Non-pigmented ciliary epithelial cell (primary cell): ENCODE data around the gene PSPH.
"Not testable (repeated sequence)": the region's sequence is repeated elsewhere in the genome, so short reads cannot be mapped to it uniquely, and the experiment has no call there.

Source experiments
- DNase-seq: peaks from one replicate; pipeline ENCODE4 v3.0.0-alpha.2; 2010; ENCODE audit warnings: low read depth

PSPH gene

DNA sequence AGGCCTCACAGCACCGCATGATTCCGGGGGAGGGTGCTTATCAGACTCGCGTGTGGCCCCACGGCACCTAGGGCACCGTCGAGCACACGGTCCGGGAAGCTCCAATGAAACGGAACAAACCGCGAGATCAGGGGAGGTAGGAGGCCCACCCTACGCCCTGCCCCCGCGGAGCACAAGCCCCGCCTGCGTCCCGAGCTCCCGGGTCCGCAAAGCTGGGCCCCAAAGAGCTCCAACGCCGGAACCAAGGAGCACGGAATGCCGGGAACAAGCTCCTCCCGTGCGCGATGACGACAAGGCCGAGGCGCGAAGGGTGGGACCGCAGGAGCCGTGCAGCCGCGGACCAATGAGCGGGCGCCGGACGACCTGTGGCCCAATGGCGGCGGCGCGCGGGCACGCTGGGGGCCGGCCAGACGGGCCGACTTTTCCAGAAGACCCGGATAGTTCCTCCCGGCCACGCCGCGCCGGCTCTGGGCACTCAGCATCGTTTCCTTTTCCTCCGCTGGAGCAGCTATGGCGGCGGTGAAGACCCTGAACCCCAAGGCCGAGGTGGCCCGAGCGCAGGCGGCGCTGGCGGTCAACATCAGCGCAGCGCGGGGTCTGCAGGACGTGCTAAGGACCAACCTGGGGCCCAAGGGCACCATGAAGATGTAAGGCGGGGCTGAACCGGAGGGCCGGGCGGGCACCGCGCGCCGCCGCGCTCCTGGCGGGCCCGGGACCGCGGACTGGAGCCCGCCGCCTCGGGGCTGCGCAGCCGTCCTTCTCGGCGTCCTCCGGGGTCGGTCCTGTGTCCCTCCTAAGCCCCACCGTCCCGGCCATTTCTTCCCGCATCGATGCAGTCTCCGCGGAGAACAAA is at the start of gene PSPH, which contains the start of gene CCT6A:
Gene PSPH (minus strand): TSS at position 106 of the 853 bp plus-strand sequence. CDS start 30,232 bp downstream, outside the sequence.
Gene CCT6A (plus strand): TSS at position 427 of the 853 bp plus-strand sequence. CDS start 84 bp downstream, at position 511.
- peak; percentile 92 for DNase-seq

GRCh38 chr7:56099653-56100052 is 48.4 kb upstream of the PSPH start:
- no peak for DNase-seq

DNA sequence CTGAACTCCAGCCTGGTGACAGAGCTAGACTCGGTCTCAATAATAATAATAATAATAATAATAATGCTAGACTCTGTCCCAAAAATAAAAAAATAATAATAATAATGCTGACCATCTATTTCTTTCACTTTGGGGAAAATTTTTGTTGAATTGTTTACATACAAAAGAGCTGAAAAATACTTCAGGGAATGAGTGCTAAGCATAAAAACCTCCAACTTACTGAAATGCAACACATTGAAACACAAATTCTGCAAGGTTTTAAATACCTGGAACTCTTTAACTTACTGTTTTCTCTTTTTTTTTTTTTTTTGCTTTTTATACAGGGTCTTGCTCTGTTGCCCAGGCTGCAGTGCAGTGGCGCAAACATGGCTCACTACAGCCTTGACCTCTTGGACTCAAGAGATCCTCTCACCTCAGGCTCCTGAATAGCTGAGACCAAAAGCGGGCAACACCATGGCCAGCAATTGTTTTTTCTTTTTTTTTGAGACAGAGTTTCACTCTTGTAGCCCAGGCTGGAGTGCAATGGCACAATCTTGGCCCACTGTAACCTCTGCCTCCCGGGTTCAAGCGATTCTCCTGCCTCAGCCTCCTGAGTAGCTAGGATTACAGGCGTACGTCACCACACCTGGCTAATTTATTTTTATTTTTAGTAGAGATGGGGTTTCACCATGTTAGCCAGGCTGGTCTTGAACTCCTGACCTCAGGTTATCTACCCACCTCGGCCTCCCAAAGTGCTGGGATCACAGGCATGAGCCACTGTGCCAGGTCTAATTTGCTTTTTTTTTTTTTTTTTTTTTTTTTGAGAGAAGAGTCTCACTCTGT is 47.2 kb upstream of the PSPH start:
- DNase-seq: not testable (repeated sequence)

DNA sequence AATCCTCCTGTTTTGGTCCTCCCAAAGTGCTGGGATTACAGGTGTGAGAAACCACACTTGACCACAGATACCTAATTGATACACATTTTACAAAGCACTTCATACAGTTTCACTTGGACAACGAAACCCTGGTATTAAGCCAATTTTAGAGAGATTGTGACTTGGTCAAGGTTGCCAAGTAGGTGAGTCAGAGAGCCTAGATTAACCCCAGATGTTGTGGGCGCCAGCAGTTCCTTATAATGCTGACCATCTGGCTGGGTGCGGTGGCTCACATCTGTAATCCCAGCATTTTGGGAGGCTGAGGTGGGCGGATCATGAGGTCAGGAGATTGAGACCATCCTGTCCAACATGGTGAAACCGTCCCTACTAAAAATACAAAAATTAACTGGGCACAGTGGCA is 46.5 kb upstream of the PSPH start:
- DNase-seq: no peak

DNA sequence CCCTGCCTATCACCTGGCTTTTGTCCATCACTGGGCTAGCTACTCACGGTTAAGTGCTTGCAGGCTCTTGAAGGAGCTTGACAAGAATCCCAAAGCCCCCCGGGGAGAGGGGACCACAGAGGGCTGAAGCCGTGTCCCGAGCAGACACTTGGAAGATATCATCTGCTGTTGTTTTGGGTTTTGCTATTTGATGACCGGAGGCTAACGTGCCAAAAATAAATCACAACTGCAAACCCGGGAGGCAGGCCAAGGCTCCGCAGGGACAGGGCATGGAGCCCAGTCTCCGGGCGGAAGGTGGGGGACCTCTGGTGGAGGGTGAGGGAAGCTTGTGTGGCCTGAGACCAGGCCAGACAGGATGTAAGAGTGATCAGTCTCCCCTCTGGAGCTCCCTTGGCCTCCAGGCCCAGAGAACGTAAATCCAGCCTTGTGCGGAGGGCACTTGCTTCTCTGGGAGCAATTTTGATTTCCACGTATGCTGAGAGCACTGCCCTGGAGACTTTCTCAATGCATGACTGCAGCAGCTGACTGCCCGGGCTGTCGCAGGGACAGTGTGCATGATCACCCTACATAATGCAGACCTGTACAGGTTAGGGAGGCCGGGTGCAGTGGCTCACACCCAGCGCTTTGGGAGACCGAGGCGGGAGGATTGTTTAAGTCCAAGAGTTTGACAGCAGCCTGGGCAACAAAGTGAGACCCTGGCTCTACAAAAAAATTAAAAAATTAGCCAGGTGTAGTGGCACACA is 41.7 kb upstream of the PSPH start, which contains the start of gene PHKG1:
Gene PHKG1 (minus strand): TSS at position 164 of the 743 bp plus-strand sequence. CDS start 4,011 bp downstream, outside the sequence.
- DNase-seq: no peak

GRCh38 chr7:56092388-56092787 is 41.1 kb upstream of the PSPH start:
- not testable (repeated sequence) for DNase-seq

GRCh38 chr7:56091591-56091990 is 40.3 kb upstream of the PSPH start:
- DNase-seq: no peak

DNA sequence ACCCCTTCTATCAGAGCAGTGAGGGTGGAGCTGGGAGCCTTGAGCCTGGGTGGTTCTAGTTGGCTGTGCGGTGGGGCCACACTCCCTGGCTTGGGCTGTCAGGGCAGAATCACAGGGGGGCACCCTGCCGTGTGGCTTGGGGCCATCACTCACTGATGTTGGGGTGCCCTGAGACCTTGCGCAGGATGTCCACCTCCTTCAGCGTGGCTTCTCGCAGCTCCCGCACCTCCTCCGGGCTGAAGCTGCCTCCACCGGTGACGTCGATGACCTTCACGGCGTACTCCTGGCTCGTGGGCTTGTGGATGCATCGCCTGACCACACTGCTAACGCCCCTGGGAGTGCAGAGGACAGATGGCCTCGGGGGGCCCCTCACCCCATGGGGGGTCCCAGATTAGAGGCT is 36.2 kb upstream of the PSPH start:
- DNase-seq: no peak

DNA sequence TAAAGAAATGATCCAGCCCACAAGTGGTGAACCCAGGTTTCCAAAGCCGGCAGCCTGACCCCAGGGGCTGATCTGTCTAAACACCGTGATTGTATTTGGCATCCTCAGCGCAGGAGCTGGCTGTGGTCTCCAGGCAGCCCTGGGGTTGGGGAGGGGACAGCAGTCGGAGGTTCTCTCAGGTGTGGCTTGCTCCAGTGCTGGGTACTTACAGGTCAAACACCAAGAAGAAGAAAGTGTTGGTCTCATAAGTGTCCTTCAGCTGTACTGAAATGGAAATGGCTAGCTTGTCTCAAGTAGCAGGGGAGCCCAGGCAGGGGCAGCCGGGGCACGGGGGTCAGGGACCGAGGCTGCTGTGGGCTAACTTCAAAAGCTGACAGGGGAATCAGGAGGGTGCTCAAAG is 35.5 kb upstream of the PSPH start:
- no peak for DNase-seq

DNA sequence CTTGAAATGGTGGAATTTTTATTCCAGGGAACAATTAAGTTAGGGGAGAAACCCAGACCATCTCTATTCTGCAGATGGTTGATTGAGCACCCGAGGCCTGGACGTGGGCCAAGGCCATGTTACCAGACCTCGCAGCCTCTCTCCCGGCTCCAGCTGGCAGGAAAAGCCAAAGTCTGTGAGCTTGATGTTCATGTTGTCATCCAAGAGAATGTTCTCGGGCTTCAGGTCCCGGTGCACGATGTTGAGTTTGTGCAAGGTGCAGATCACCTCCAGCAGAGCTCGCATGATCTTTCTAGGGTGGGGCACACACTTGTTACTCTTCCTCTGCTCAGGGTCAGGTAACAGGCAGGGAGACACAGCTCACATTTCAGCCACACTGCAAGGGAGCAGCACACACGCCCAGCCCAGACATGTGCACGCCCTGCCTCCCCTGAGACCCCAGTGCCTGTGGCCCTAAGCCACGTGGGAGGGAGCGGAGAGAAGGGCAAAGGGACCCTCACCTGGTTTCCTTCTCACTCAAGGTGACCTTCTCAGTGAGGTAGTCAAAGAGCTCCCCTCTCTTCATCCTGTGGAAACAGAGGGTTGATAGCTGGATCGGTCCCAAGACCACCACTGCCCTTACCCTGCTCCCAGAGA is 32.0 kb upstream of the PSPH start:
- no peak for DNase-seq

DNA sequence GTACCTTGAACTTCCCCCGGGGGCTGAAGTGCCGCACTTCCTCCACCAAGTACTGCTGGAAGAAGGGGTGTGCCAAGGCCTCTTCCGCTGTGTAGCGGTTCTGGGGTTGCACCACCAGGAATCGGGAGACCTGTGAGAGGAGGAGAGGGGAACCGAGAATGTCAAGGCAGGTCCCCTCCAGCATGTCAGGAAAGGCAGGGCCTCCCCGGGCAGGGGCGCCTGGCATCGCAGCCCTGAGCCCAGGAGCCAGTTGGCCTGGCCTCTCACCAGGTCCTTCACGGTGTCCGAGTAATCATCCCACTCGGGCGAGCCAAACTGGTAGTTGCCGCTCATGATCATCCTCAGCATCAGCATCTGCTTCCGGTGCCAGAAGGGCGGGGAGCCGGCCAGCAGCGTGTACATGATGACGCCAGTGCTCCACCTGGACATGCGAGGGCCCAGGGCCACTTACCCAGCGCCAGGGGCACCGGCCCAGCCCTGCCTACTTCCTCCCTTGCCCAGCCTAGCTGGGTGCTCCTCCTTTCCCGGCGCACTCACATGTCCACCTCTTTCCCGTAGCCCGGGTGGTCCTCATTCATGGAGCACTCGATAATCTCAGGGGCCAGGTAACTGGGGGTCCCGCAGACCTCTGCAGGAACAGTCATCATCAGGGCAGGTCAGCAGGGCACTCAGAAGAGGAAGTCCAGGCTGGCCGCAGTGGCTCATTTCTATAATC is 30.5 kb upstream of the PSPH start:
- DNase-seq: no peak

DNA sequence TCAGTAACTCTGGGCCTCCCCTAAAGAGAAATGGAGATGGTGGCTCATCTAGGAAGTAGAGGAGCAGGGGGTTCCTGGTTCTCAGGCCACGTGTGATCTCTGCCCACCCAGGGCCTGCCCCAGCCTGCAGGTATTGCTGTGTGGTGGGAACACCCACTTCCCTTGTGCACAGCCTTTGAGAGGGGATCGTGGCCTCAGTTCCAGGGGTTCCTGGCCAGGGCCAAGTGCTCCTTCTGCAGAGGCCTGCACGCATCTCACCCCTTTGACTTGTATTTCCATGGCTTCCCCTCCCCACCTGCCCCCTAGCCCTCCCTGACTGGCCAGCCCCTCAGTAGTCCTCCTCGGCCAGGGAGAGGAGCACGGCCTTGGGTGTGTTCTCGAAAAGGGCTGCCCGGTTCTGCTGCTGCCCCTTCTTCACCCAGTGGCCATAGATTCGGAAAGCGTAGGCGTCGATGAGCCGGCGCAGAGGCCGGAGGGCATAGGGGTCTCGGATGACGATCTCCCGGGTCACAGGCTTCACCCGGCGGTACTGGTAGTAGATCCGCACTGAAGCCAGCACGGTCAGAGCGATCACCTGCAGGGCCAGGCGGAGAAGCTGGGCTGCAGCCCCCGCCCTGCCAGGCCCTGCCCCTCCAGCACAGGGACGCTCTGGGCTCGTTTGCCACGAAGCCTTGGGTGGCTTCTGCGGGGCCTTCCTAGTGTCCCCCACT is 29.6 kb upstream of the PSPH start:
- not testable (repeated sequence) for DNase-seq

DNA sequence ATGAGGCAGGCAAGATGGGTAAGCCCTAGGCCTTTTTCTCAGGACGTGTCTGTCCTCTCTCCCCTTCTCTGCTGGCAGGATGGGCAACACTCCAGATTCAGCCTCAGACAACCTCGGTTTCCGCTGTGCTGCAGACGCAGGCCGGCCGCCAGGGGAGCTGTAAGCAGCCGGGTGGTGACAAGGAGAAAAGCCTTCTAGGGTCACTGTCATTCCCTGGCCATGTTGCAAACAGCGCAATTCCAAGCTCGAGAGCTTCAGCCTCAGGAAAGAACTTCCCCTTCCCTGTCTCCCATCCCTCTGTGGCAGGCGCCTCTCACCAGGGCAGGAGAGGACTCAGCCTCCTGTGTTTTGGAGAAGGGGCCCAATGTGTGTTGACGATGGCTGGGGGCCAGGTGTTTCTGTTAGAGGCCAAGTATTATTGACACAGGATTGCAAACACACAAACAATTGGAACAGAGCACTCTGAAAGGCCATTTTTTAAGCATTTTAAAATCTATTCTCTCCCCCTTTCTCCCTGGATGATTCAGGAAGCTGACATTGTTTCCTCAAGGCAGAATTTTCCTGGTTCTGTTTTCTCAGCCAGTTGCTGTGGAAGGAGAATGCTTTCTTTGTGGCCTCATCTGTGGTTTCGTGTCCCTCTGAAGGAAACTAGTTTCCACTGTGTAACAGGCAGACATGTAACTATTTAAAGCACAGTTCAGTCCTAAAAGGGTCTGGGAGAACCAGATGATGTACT is 28.4 kb upstream of the PSPH start:
- DNase-seq: no peak

DNA sequence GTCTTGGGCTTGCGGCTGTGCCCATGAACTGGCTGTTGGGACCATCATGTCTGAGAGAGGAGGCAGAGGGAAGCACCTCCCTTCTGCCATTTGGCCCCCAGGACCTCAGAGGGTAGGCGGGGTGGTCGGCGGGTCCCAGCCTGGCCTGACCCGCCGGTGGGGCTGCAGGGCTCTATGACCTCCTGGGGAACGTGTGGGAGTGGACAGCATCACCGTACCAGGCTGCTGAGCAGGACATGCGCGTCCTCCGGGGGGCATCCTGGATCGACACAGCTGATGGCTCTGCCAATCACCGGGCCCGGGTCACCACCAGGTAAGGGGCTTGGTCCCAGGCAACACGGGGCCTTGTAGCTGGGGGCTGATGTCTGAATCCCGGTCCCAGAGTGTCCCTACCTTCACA is 27.0 kb upstream of the PSPH start:
- no peak for DNase-seq

- DNase-seq: no peak
Measured at GRCh38 chr7:56077681-56078080, 26.4 kb upstream of the PSPH start.

DNA sequence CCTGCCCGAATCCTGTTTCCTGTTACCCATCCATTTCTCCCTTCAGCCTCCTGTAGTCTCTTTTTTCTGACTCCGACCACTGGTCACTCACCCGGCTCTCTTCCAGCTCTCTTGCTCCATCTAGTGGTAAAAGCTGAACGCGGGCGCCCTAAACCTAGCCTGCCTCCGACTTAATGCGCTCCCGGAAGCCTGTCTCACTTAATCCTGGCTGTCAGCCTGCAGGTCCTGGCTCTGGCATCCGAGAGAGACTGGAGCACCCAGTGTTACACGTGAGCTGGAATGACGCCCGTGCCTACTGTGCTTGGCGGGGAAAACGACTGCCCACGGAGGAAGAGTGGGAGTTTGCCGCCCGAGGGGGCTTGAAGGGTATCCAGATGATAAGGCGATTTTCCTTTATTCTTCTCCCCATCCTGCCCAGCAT is 23.1 kb upstream of the PSPH start:
- DNase-seq: no peak

DNA sequence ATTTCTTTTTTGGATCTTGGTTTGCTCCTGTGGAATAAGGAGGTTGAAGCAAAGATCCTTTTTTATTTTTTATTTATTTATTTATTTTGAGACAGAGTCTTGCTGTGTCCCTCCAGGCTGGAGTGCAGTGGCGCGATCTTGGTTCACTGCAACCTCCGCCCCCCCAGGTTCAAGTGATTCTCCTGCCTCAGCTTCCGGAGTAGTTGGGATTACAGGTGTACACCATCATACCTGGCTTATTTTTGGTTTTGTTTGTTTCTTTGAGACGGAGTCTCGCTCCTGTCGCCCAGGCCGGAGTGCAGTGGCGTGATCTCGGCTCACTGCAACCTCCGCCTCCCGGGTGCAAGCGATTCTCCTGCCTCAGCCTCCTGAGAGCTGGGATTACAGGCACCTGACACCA is 15.1 kb upstream of the PSPH start:
- DNase-seq: not testable (repeated sequence)

DNA sequence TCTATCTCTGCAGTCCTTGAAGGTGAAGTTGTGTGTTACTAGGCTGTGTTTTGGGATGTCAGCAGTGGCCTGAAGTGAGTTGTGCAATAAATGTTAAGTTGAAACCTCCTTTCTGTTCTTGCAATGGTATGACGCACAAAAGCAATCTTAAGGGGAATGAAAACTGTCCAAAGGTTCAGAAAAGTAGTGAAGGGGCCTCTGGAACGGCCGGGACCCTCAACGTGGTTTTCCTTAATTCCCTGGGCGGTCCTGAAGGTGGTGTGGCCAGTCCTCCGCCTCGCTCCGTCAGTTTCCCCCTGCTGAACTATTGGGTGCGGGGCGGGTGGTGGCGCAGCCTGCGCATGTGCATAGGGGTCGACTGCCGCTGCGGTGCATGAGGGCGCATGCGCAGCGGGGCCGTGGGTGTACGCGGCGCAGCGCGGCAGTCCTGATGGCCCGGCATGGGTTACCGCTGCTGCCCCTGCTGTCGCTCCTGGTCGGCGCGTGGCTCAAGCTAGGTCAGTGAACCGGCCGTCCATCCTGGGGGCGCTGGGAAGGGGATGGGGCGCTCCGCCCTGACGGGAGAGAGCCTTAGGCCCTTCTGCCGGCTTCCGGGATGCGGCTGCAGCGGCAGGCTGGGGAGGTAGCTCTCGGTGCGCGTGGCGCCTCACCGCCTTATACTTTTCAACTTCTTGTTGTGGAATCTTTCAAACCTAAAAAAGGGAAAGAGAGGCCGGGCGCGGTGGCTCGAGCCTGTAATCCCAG is 12.8 kb upstream of the PSPH start, which contains the start of gene SUMF2:
Gene SUMF2 (plus strand): TSS at position 405 of the 744 bp plus-strand sequence. CDS start 26 bp downstream, at position 431.
- DNase-seq: no peak

DNA sequence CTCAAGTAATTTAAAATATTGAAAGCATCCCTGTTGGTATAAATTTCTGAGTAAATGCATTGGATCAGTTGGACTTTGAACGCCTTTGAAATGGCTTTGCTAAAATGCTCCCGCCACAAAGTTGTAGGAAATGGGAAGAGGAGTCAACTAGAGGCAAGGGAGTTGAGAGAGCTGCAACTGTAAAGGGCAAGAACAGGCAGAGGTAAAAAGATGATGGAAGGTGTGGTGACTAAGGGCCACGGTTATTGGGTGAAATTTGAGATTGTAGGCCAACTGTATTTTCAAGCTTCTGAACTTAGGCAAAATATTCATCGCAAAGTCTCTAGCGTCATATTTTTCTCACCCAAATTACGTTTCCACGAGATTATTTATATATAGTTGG is 12.2 kb upstream of the PSPH start:
- no peak for DNase-seq
